22Rv1 (cell line): ENCODE measurements around the gene HNRNPU.

Source experiments
- H3K27ac ChIP-seq: fragments of 450-650 bp; 2 replicates; pipeline ENCODE4 v1.5.1; 2017
- CTCF ChIP-seq: fragments of 450-650 bp; IDR thresholded peaks from 2 replicates; pipeline ENCODE4 v1.5.1; 2017; ENCODE audit warnings: mild to moderate bottlenecking
- ZFX ChIP-seq: fragments of 450-650 bp; IDR thresholded peaks from 2 replicates; pipeline ENCODE4 v1.6.1; 2017; ENCODE audit warnings: antibody characterized with exemption, borderline replicate concordance

Gene HNRNPU

GRCh38 chr1:244800821-244801220 is 63.5 kb downstream of the HNRNPU start:
- TF ChIP-seq CTCF (no peak), ZFX (no peak)

More at GRCh38 chr1:244800821-244801220, 63.5 kb downstream of the HNRNPU start:
- H3K27ac ChIP-seq: no peak overlapping the region
